GM23338 (cell line): Measurements from ENCODE around the gene ADGRE3. TPM values are rescaled to one million over a fixed set of nuclear protein-coding genes. Genes with fewer than 3 reads are reported as not detected.
"Not testable (repeated sequence)": the region's sequence is repeated elsewhere in the genome, so short reads cannot be mapped to it uniquely, and the experiment has no call there.

Experiments used
- ATAC-seq: fragments of 200-7000 bp; cut with Tn5 transposase; 3 replicates; pipeline ENCODE4 v1.9.1; 2020
- DNase-seq: peaks from one replicate; pipeline ENCODE4 v3.0.0-alpha.2; 2015; ENCODE audit warnings: low spot score
- H2AFZ ChIP-seq: fragments of 200-600 bp; sonication (generic); 2 replicates; pipeline ENCODE4 v1.8.0; 2016; ENCODE audit warnings: antibody characterized with exemption, mild to moderate bottlenecking, moderate library complexity
- H3F3A ChIP-seq: fragments of 200-600 bp; sonication (generic); replicated peaks from 2 replicates; pipeline ENCODE4 v1.8.0; 2017; ENCODE audit warnings: antibody characterized with exemption, mixed run types, low read depth
- H3K27ac ChIP-seq: fragments of 200-600 bp; sonication (generic); 2 replicates; pipeline ENCODE4 v1.6.1; 2016; ENCODE audit warnings: low read depth
- H3K27me3 ChIP-seq: fragments of 200-600 bp; sonication (generic); 2 replicates; pipeline ENCODE4 v1.8.0; 2016; ENCODE audit warnings: mild to moderate bottlenecking, mixed run types, moderate library complexity; ENCODE audit not compliant: insufficient read depth
- H3K36me3 ChIP-seq: fragments of 200-600 bp; sonication (generic); 2 replicates; pipeline ENCODE4 v1.8.0; 2016; ENCODE audit warnings: mild to moderate bottlenecking; ENCODE audit not compliant: insufficient read depth
- H3K4me1 ChIP-seq: fragments of 200-600 bp; sonication (generic); 2 replicates; pipeline ENCODE4 v1.8.0; 2016; ENCODE audit warnings: mild to moderate bottlenecking, moderate library complexity; ENCODE audit not compliant: insufficient read depth
- H3K4me2 ChIP-seq: fragments of 200-600 bp; sonication (generic); 2 replicates; pipeline ENCODE4 v1.7.1; 2017; ENCODE audit warnings: mixed run types
- H3K4me3 ChIP-seq: fragments of 200-600 bp; sonication (generic); 2 replicates; pipeline ENCODE4 v1.6.1; 2016; ENCODE audit warnings: mixed run types
- H3K79me2 ChIP-seq: fragments of 200-600 bp; sonication (generic); replicated peaks from 2 replicates; pipeline ENCODE4 v1.8.0; 2017; ENCODE audit warnings: mild to moderate bottlenecking; ENCODE audit not compliant: insufficient read depth
- H3K9me2 ChIP-seq: fragments of 200-600 bp; sonication (generic); 2 replicates; pipeline ENCODE4 v1.8.0; 2017; ENCODE audit not compliant: insufficient read depth
- H4K20me1 ChIP-seq: fragments of 200-600 bp; sonication (generic); replicated peaks from 2 replicates; pipeline ENCODE4 v1.8.0; 2017; ENCODE audit warnings: mild to moderate bottlenecking; ENCODE audit not compliant: insufficient read depth
- H3K27ac Mint-ChIP-seq: 2 replicates; pipeline ENCODE4 v1.8.0; 2020; ENCODE audit warnings: inconsistent platforms, mild to moderate bottlenecking, moderate library complexity, mixed read lengths
- H3K27me3 Mint-ChIP-seq: 3 replicates; pipeline ENCODE4 v1.8.0; 2022; ENCODE audit warnings: low read depth, mild to moderate bottlenecking, moderate library complexity, mixed read lengths, inconsistent platforms; ENCODE audit not compliant: insufficient read depth, poor library complexity
- H3K36me3 Mint-ChIP-seq: 3 replicates; pipeline ENCODE4 v1.8.0; 2021; ENCODE audit warnings: low read depth, mild to moderate bottlenecking, inconsistent platforms, moderate library complexity, mixed read lengths
- H3K4me1 Mint-ChIP-seq: 3 replicates; pipeline ENCODE4 v1.8.0; 2020; ENCODE audit warnings: mild to moderate bottlenecking, inconsistent platforms, mixed read lengths
- H3K4me3 Mint-ChIP-seq: 3 replicates; pipeline ENCODE4 v1.8.0; 2021; ENCODE audit warnings: moderate library complexity, mild to moderate bottlenecking, inconsistent platforms, mixed read lengths
- H3K9me3 Mint-ChIP-seq: 3 replicates; pipeline ENCODE4 v1.8.0; 2020; ENCODE audit warnings: moderate library complexity, mild to moderate bottlenecking, inconsistent platforms, mixed read lengths
- EZH2 ChIP-seq: fragments of 200-600 bp; sonication (generic); IDR thresholded peaks from one replicate; pipeline ENCODE4 v1.8.0; 2017; ENCODE audit warnings: antibody characterized with exemption, mild to moderate bottlenecking, low read depth; ENCODE audit not compliant: unreplicated experiment
- EZH2phosphoT487 ChIP-seq: fragments of 200-600 bp; sonication (generic); IDR thresholded peaks from one replicate; pipeline ENCODE4 v1.8.1; 2018; ENCODE audit warnings: antibody characterized with exemption; ENCODE audit not compliant: unreplicated experiment
- STAT1 ChIP-seq: IDR thresholded peaks from one replicate; pipeline ENCODE4 v1.6.1; 2016; ENCODE audit warnings: antibody characterized with exemption; ENCODE audit not compliant: unreplicated experiment
- ZNF114 ChIP-seq: fragments of 250-450 bp; sonication (Bioruptor Pico); IDR thresholded peaks from 2 replicates; pipeline ENCODE4 v1.5.0; 2020; ENCODE audit warnings: mild to moderate bottlenecking, moderate library complexity
- ZNF331 ChIP-seq: fragments of 250-450 bp; sonication (Bioruptor Pico); IDR thresholded peaks from 2 replicates; pipeline ENCODE4 v1.5.0; 2020; ENCODE audit warnings: low read depth, mild to moderate bottlenecking, moderate library complexity
- polyA plus RNA-seq: library from polyadenylated mRNA; unstranded; fragments of >200 nt; fragmentation: Nextera tagmentation; extraction: Ambion mirVana; gene quantifications from 2 replicates; pipeline ENCODE4 v1.2.1, GENCODE V29; 2016
- total RNA-seq: library from RNA; depleted of rRNA; stranded (reverse); fragments of >200 nt; shearing (Covaris generic); gene quantifications from 2 replicates; pipeline ENCODE4 v1.2.3, GENCODE V29; 2014
- TF ChIP-seq, protein P1 (sequence below): fragments of 250-450 bp; sonication (Bioruptor Pico); IDR thresholded peaks from 2 replicates; pipeline ENCODE4 v1.5.0; 2020; ENCODE audit warnings: mild to moderate bottlenecking, moderate library complexity
- TF ChIP-seq, protein P2 (sequence below): IDR thresholded peaks from 2 replicates; pipeline ENCODE4 v1.6.1; 2016; ENCODE audit warnings: antibody characterized with exemption

ADGRE3 gene
- total and polyA plus RNA-seq, 2 experiments from 2014 or later = not detected

DNA sequence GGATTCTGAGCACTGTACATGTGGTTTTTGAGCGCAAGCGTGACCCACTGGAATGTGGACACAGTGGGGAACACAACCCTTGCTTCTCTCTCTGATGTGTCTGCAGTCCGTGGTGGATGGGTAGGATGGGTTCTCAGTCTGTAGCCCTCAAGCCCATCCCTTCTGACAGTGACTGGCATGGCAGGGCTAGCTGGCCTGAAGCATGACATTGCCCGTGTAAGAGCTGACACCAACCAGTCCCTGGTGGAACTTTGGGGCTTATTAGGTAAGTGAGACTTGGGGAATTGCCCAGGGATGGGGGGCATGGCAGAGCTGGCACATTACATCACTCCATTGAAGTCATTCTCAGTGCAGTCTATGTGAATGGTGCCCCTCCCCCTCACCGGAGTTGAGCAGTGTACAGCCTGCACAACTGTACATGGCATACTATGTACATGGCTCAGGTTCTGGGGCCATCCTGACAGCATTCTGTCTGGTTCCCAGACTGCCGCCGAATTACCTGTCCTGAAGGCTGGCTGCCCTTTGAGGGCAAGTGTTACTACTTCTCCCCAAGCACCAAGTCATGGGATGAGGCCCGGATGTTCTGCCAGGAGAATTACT is 75.0 kb downstream of the ADGRE3 start (continued):
- TF ChIP-seq ZNF114 (CRISPR knock-in tag) = no peak

DNA sequence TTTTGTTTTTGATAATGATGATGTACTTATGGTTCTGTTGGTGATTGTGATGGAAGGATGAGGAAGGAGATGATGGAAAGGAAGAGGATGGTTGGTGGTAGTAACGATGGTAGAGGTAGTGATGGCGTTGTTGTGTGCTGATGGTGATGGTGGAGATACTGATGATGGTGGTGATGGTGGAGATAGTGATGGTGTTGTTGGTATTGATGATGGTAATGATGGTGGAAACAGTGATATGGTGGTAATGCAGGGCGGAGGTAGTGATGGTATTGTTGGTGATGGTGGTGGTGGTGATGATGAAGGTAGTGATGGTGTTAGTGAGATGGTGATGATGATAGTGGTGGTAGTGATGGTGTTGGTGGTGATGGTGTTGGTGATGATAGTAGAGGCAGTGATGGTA is 79.1 kb downstream of the ADGRE3 start:
- Mint-ChIP-seq H3K4me3 (no peak overlapping the region), H3K9me3 (peaks cover 97% of the 10 kb centered on the region), H3K4me1 (no peaks in the 10 kb centered on the region)

DNA sequence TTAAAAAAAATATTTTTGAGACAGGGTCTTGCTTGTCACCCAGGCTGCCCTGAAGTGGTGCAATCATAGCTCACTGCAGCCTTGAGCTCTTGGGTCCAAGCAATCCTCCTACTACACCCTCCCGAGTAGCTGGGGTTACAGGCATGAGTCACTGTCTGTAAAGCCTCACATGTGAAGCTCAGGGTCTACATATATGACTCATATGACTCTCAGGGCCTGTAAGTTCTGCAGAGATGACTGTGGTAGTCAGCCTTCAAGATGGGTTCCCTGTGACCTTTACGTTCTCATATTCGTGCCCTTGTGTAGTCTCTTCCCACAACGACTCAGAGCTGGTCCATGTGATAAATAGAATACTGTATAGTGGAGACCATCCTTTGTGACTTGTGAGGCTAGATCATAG is 85.2 kb downstream of the ADGRE3 start:
- not testable (repeated sequence) for H3K27me3 Mint-ChIP-seq, H3K4me2 ChIP-seq, H3K79me2 ChIP-seq, ATAC-seq, H3K4me3 Mint-ChIP-seq, H3K9me2 ChIP-seq, DNase-seq, H2AFZ ChIP-seq, H3K27ac ChIP-seq, H3K27ac Mint-ChIP-seq, H3F3A ChIP-seq, H3K4me3 ChIP-seq, H4K20me1 ChIP-seq, H3K36me3 ChIP-seq, H3K4me1 ChIP-seq, H3K4me1 Mint-ChIP-seq, H3K27me3 ChIP-seq
- Mint-ChIP-seq H3K36me3 (peaks cover 15% of the 10 kb centered on the region; the same call in 2 of the 3 replicates), H3K9me3 (peaks cover 65% of the 10 kb centered on the region)

More for the DNA sequence above, 79.1 kb downstream of the ADGRE3 start:
- Histone ChIP-seq H3K36me3 (no peaks in the 10 kb centered on the region), H3K9me2 (no peaks in the 10 kb centered on the region), H2AFZ (no peak overlapping the region), H3F3A (no peaks in the 10 kb centered on the region), H3K4me3 (no peak overlapping the region), H3K4me2 (no peak overlapping the region), H4K20me1 (no peaks in the 10 kb centered on the region), H3K4me1 (no peaks in the 10 kb centered on the region), H3K79me2 (no peaks in the 10 kb centered on the region), H3K27me3 (no peaks in the 10 kb centered on the region), H3K27ac (no peak overlapping the region)
- Mint-ChIP-seq H3K27ac (no peak overlapping the region), H3K36me3 (peaks cover 27% of the 10 kb centered on the region), H3K27me3 (peaks cover 14% of the 10 kb centered on the region)
- no peak for ATAC-seq
- no peak for TF ChIP-seq EZH2phosphoT487
- TF ChIP-seq EZH2 = no peak
- no peak for TF ChIP-seq STAT1
- TF ChIP-seq, protein P1, sequence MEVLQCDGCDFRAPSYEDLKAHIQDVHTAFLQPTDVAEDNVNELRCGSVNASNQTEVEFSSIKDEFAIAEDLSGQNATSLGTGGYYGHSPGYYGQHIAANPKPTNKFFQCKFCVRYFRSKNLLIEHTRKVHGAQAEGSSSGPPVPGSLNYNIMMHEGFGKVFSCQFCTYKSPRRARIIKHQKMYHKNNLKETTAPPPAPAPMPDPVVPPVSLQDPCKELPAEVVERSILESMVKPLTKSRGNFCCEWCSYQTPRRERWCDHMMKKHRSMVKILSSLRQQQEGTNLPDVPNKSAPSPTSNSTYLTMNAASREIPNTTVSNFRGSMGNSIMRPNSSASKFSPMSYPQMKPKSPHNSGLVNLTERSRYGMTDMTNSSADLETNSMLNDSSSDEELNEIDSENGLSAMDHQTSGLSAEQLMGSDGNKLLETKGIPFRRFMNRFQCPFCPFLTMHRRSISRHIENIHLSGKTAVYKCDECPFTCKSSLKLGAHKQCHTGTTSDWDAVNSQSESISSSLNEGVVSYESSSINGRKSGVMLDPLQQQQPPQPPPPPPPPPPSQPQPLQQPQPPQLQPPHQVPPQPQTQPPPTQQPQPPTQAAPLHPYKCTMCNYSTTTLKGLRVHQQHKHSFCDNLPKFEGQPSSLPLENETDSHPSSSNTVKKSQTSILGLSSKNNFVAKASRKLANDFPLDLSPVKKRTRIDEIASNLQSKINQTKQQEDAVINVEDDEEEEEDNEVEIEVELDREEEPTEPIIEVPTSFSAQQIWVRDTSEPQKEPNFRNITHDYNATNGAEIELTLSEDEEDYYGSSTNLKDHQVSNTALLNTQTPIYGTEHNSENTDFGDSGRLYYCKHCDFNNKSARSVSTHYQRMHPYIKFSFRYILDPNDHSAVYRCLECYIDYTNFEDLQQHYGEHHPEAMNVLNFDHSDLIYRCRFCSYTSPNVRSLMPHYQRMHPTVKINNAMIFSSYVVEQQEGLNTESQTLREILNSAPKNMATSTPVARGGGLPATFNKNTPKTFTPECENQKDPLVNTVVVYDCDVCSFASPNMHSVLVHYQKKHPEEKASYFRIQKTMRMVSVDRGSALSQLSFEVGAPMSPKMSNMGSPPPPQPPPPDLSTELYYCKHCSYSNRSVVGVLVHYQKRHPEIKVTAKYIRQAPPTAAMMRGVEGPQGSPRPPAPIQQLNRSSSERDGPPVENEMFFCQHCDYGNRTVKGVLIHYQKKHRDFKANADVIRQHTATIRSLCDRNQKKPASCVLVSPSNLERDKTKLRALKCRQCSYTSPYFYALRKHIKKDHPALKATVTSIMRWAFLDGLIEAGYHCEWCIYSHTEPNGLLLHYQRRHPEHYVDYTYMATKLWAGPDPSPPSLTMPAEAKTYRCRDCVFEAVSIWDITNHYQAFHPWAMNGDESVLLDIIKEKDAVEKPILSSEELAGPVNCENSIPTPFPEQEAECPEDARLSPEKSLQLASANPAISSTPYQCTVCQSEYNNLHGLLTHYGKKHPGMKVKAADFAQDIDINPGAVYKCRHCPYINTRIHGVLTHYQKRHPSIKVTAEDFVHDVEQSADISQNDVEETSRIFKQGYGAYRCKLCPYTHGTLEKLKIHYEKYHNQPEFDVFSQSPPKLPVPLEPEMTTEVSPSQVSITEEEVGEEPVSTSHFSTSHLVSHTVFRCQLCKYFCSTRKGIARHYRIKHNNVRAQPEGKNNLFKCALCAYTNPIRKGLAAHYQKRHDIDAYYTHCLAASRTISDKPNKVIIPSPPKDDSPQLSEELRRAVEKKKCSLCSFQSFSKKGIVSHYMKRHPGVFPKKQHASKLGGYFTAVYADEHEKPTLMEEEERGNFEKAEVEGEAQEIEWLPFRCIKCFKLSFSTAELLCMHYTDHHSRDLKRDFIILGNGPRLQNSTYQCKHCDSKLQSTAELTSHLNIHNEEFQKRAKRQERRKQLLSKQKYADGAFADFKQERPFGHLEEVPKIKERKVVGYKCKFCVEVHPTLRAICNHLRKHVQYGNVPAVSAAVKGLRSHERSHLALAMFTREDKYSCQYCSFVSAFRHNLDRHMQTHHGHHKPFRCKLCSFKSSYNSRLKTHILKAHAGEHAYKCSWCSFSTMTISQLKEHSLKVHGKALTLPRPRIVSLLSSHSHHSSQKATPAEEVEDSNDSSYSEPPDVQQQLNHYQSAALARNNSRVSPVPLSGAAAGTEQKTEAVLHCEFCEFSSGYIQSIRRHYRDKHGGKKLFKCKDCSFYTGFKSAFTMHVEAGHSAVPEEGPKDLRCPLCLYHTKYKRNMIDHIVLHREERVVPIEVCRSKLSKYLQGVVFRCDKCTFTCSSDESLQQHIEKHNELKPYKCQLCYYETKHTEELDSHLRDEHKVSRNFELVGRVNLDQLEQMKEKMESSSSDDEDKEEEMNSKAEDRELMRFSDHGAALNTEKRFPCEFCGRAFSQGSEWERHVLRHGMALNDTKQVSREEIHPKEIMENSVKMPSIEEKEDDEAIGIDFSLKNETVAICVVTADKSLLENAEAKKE = no peak
- TF ChIP-seq, protein P2, sequence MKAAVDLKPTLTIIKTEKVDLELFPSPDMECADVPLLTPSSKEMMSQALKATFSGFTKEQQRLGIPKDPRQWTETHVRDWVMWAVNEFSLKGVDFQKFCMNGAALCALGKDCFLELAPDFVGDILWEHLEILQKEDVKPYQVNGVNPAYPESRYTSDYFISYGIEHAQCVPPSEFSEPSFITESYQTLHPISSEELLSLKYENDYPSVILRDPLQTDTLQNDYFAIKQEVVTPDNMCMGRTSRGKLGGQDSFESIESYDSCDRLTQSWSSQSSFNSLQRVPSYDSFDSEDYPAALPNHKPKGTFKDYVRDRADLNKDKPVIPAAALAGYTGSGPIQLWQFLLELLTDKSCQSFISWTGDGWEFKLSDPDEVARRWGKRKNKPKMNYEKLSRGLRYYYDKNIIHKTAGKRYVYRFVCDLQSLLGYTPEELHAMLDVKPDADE = no peak
- TF ChIP-seq ZNF331 (CRISPR knock-in tag) = no peak
- no peak for DNase-seq

DNA sequence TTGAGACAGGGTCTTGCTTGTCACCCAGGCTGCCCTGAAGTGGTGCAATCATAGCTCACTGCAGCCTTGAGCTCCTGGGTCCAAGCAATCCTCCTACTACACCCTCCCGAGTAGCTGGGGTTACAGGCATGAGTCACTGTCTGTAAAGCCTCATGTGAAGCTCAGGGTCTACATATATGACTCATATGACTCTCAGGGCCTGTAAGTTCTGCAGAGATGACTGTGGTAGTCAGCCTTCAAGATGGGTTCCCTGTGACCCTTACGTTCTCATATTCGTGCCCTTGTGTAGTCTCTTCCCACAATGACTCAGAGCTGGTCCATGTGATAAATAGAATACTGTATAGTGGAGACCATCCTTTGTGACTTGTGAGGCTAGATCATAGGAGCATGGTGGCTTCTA is 89.5 kb downstream of the ADGRE3 start:
- not testable (repeated sequence) for H4K20me1 ChIP-seq, H3K9me2 ChIP-seq, H3K79me2 ChIP-seq, H3K27me3 Mint-ChIP-seq, H3K36me3 ChIP-seq, H2AFZ ChIP-seq, H3K4me1 ChIP-seq, H3K27ac ChIP-seq, H3K4me1 Mint-ChIP-seq, DNase-seq, H3K4me2 ChIP-seq, H3K4me3 ChIP-seq, H3K27me3 ChIP-seq, ATAC-seq, H3K4me3 Mint-ChIP-seq, H3F3A ChIP-seq, H3K27ac Mint-ChIP-seq
- H3K9me3 Mint-ChIP-seq = peaks cover 58% of the 10 kb centered on the region
- peaks cover 14% of the 10 kb centered on the region; the same call in 2 of the 3 replicates for H3K36me3 Mint-ChIP-seq
